NB4 (cell line): ENCODE results near the gene DDI1.

Source experiments
- DNase-seq: peaks from one replicate; pipeline ENCODE4 v3.0.0; 2010; ENCODE audit warnings: low read depth
- H3K4me3 ChIP-seq: one replicate; pipeline ENCODE4 v1.5.1; 2011; ENCODE audit warnings: mild to moderate bottlenecking, low read depth, low read length, moderate library complexity
- CTCF ChIP-seq: IDR thresholded peaks from one replicate; pipeline ENCODE4 v1.5.1; 2012; ENCODE audit warnings: low read depth, low read length
- MYC ChIP-seq: IDR thresholded peaks from 2 replicates; pipeline ENCODE4 v1.6.1; 2011; ENCODE audit warnings: low read depth, low read length
- POLR2A ChIP-seq: IDR thresholded peaks from 2 replicates; pipeline ENCODE4 v1.6.1; 2011; ENCODE audit warnings: mild to moderate bottlenecking; ENCODE audit not compliant: insufficient read length; ENCODE audit errors: extremely low read depth
- TF ChIP-seq, protein P1 (sequence below): IDR thresholded peaks from 2 replicates; pipeline ENCODE4 v1.6.1; 2011; ENCODE audit warnings: low read depth, low read length

DDI1 gene

DNA sequence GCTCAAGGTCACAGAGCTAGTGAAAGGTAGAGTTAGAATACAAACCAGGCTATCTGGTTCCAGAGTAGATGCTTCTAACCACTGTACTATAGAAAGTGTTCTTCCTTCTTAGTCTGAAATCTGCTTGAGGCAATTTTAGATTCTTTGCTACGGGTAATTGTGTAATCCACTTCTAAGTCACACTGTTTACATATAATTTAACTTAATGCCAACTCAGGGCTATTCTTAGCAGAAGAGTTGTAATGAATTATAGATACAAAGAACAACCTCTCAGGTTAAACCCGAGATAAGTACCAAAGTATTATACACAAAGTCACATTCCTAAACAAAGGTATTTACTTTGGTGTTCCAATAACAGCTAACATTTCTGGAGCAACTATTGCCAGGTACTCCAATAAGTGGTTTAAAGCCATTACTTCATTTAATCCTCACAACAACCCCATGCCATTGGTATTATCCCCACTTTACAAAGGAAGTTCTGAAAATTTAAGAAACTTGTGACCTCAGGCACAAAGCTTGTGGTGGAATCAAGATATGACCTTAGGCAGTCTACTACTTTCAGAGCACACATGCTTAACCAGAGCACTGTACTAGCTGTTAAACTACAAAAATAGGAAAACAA, 31.1 kb upstream of the DDI1 start:
- DNase-seq, result no peak
- TF ChIP-seq POLR2A (no peak), CTCF (no peak), MYC (no peak)
- TF ChIP-seq, protein P1, sequence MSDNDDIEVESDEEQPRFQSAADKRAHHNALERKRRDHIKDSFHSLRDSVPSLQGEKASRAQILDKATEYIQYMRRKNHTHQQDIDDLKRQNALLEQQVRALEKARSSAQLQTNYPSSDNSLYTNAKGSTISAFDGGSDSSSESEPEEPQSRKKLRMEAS, result no peak
- no peak overlapping the region for H3K4me3 ChIP-seq

GRCh38 chr11:104009744-104010143, 26.7 kb upstream of the DDI1 start:
- DNase-seq, result no peak
- TF ChIP-seq, protein P1, result no peak
- no peak for TF ChIP-seq MYC
- TF ChIP-seq CTCF, result no peak
- TF ChIP-seq POLR2A, result no peak
- H3K4me3 ChIP-seq, result no peak overlapping the region

DNA sequence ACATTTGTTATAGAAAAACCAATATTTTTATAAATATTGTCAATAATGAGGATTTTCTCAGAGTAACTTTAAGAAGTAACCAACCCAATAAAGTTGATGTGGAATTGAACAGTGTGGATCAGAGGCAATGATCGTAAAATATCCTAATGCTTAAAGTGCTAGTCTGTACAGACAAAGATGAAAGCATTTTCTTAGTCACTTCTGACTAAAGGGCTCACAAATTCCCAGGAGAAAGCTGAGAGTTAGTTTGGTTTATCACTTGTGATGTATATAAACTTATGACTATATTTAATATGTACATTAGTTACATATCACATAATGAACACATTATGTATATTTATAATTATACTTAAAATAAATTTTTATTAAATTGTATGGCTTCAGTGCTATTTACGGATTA, 25.4 kb upstream of the DDI1 start:
- TF ChIP-seq CTCF, result no peak
- TF ChIP-seq MYC, result no peak
- TF ChIP-seq, protein P1, result no peak
- TF ChIP-seq POLR2A, result no peak
- no peak for DNase-seq
- H3K4me3 ChIP-seq, result no peak overlapping the region

DNA sequence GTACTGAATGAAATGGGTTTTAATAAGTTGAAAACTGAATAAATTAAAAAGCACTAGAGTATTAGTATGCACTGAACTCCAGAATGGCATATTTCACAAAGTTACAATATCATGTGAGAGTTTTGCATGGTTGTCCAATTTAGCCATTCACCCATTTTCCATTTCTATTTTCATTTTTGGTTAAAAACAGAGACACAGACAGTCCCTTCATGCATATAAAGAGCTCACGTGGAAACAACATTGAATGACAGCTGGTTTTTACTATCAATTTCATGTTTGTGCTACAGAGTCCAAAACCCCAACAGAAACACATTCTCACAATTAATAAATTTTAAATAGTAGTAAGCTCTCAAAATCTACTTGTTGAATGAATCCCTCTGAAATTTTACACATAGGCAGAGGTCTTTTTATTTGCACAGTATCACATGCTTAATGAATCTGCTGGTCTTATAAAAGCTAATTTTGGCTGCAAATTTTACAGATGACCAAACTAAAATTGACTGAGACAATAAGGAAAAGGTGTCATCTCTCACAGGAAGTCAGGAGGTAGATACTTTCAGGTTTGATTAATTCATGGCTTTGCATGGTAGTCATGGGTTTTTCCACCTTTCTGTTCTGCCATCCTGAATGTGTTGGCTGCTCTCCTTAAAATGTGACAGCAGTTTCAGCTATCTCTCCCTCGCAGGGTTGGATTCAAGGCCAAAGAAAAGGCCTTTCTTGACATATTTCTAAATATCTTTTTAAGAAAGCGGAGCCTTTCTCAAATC, 20.6 kb upstream of the DDI1 start:
- no peak for DNase-seq
- TF ChIP-seq POLR2A (no peak), MYC (no peak), CTCF (no peak)
- TF ChIP-seq, protein P1, result no peak
- no peak overlapping the region for H3K4me3 ChIP-seq

DNA sequence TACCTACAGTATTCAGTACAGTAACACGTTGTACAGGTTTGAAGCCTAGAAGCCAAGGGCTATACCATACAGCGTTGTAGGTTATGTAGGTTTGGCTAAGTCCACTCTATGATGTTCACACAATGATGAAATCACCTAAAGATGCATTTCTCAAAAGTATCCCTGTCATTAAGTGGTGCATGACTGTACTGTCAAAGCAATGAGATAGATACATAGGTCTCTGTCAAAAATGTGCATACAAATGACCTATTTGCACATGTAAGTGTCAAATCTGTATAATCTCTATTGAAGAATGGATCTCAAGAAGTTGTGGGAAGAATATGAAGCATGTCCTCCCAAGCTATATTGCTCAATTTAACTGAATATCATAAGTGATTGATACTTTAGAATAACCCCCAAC, 11.9 kb upstream of the DDI1 start:
- DNase-seq, result no peak
- H3K4me3 ChIP-seq, result no peak overlapping the region
- TF ChIP-seq CTCF (no peak), POLR2A (no peak), MYC (no peak)
- TF ChIP-seq, protein P1, result no peak
